Prostate gland (tissue), 2 donors: ENCODE measurements around the gene ATP6V1B1.

Experiments used
- CTCF ChIP-seq, 4 experiments: fragments of 200-600 bp in 2 of 4; fragments of 450-650 bp in 2 of 4; sonication (generic) in 2 of 4; IDR thresholded peaks; 1 replicate in 3 of 4; 2 replicates in 1 of 4; pipeline ENCODE4 v1.5.1; 2016 to 2019; ENCODE audit warnings: antibody characterized with exemption in 4 of 4, mild to moderate bottlenecking in 2 of 4, moderate library complexity in 2 of 4
- POLR2A ChIP-seq: fragments of 450-650 bp; IDR thresholded peaks from one replicate; pipeline ENCODE4 v1.6.1; 2016; ENCODE audit warnings: antibody characterized with exemption, mild to moderate bottlenecking
- POLR2AphosphoS5 ChIP-seq: sonication (generic); formaldehyde crosslinking; IDR thresholded peaks from one replicate; pipeline ENCODE4 v1.6.1; 2017; ENCODE audit warnings: antibody characterized with exemption

GRCh38 chr2:70938586-70938950 lies 2.9 kb downstream of the ATP6V1B1 start:
- TF ChIP-seq POLR2A (no peak), CTCF (IDR thresholded peaks at IDR 0.05) (no peak), POLR2AphosphoS5 (no peak)
